ENCODE measurements around the gene ERMAP.

ERMAP gene

DNA sequence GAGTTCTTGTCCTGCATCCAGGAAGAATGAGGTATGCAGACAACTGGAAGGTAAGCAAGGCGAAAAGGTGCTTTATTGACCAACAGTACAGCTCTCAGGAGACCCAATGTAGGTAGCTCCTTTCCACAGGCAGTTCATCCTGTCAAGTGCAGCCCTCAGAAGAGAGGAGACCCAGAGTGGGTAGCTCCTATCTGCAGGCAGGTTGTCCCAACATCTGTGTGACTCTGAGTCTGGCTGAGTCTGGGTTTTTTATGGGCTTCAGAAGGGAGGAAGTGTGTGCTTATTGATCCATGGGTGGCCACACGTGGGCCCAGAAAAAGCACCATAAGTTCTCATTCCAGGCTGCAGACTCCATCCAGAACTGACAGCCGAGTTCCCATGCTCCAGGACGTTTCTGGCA lies 63.5 kb downstream of the ERMAP start:
- DNase-seq = no peak

GRCh38 chr1:42886046-42886739 lies 69.3 kb downstream of the ERMAP start:
- no peak for DNase-seq

- DNase-seq = no peak
Measured at GRCh38 chr1:42886800-42887199, 69.9 kb downstream of the ERMAP start.

GRCh38 chr1:42887366-42887765 lies 70.4 kb downstream of the ERMAP start:
- DNase-seq = no peak

- no peak for DNase-seq
Measured at GRCh38 chr1:42888013-42888633, 71.2 kb downstream of the ERMAP start.

DNA sequence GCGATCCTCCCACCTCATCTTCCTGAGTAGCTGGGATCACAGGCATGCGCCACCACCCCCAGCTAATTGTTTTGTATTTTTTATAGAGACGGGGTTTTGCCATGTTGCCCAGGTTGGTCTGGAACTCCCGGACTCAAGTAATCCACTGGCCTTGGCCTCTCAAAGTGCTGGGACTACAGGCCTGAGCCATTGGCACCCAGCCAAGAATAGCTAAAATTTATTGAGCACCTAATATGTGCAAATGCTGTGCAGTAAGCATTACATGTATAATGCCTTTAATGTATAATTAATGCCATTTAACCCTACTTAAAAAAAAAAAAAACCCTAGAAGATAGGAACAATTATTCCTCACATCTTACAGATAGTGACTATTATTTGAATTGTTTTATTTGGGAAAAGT lies 72.3 kb downstream of the ERMAP start:
- no peak for DNase-seq

GRCh38 chr1:42891465-42892138 lies 74.7 kb downstream of the ERMAP start:
- no peak for DNase-seq

Data from effector CD8-positive, alpha-beta T cell (primary cell).